HG03558 (cell line): ENCODE data around the gene ZNF277.

ENCODE experiments used
- ATAC-seq: cut with Tn5 transposase; IDR thresholded peaks from one replicate; pipeline ENCODE4 v1.9.1; 2021; ENCODE audit warnings: moderate number of reproducible peaks; ENCODE audit not compliant: unreplicated experiment; ENCODE audit errors: extremely low read depth

The ZNF277 gene, protein sequence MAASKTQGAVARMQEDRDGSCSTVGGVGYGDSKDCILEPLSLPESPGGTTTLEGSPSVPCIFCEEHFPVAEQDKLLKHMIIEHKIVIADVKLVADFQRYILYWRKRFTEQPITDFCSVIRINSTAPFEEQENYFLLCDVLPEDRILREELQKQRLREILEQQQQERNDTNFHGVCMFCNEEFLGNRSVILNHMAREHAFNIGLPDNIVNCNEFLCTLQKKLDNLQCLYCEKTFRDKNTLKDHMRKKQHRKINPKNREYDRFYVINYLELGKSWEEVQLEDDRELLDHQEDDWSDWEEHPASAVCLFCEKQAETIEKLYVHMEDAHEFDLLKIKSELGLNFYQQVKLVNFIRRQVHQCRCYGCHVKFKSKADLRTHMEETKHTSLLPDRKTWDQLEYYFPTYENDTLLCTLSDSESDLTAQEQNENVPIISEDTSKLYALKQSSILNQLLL

DNA sequence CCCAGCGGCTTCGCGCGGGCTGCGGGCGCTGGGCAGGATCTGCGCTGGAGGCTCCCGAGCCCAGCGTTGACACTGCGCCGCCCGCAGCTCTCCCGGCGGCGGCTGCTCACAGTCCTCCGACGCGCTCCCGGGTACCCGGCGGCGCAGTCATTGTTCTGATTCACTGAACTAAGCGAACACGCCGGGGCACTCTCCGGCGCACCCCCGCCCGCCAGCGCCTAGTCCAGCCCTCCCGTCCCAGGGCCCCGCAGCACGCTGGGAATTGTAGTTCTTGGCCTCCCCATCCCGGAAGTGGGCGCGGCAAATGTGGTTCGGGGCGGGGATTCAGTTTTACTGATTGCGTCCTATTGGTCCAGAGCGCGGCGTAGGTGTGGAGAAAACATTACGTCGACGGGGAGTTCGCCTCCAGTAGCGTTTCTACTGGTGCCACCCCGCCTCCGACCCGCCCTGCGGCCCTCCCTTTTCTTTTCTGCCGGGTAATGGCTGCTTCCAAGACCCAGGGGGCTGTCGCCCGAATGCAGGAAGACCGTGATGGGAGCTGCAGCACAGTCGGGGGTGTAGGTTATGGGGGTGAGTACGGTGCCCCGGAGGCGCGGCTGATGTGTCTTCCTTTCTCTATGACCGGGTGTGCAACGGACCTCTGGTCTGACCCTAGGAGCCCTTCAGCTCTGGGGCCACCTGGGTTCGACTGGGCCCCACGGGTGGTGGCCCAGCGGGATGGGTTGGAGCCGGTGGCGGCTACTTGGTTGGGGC lies at the start of gene ZNF277, which contains the start of gene DOCK4:
ZNF277 (plus strand) TSS at position 458 of the 753 bp plus-strand sequence; CDS start at position 480, 22 bp downstream.
DOCK4 (minus strand) TSS at position 162 of the 753 bp plus-strand sequence. CDS start 261 bp downstream, outside the sequence.
- ATAC-seq = peak; percentile 93

GRCh38 chr7:112157072-112157471 lies 49.4 kb upstream of the ZNF277 start:
- ATAC-seq = no peak

- no peak for ATAC-seq
These were observed 47.1 kb upstream of the ZNF277 start for GRCh38 chr7:112159351-112159750.

- no peak for ATAC-seq
These were observed 46.2 kb upstream of the ZNF277 start for GRCh38 chr7:112160130-112160770.

DNA sequence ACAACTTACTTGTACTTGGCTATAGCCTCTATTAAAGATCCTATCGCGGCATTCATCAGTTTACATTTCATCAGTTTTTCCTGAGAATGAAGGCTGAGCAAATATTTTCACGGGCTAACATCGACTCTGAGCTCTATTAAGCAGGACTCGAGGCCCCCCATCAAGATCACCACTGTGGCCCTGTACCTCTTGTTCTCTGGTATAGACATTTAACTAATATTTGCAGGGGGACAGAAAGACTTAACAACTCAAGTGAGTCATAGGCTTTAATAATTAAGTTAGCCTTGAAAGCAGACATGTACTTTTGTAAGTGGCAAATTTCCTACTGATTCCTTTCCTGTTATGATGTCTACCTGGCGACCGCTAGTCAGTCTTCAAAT lies 45.7 kb upstream of the ZNF277 start:
- ATAC-seq = no peak

DNA sequence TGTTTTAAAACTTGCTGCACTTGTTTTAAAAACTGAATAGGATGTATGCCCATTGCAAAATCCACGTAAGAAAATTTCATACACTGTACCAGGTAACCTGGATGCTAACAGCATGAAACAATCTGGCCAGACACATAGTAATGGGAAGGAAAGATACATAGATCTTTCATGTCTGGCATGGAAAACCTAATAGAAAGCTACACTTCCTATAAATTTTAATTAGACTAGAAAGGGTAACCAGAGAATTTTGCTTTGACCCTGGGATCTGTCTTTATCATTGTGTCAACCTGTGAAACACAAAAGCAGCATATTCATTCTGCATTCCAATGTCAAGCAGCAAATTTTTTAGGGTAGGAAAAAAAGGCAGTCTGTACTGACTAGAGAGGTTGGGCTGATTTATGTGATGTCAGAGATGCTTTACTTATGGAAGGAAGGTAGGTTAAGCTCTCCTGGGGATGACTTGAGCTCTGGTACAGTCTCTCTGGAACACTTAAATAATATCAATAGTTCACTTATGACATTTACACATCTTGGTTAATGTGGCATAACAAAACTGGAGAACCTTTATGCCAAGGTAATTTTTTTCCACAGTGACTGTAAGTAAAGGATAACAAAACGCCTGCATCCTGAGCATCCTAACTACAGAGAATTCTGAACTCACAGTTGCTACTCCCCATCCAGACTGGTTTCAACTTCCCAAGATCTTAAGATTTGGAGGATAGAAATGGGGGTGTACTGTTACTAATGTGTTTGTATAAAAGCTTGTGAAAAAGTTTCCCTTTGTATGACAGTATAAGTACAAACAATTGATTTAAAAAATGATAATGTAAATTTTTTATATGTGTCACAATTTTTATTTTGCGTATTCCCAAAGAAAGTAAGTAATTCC lies 45.0 kb upstream of the ZNF277 start:
- no peak for ATAC-seq

- ATAC-seq = no peak
These were observed 44.2 kb upstream of the ZNF277 start for GRCh38 chr7:112162142-112162766.

DNA sequence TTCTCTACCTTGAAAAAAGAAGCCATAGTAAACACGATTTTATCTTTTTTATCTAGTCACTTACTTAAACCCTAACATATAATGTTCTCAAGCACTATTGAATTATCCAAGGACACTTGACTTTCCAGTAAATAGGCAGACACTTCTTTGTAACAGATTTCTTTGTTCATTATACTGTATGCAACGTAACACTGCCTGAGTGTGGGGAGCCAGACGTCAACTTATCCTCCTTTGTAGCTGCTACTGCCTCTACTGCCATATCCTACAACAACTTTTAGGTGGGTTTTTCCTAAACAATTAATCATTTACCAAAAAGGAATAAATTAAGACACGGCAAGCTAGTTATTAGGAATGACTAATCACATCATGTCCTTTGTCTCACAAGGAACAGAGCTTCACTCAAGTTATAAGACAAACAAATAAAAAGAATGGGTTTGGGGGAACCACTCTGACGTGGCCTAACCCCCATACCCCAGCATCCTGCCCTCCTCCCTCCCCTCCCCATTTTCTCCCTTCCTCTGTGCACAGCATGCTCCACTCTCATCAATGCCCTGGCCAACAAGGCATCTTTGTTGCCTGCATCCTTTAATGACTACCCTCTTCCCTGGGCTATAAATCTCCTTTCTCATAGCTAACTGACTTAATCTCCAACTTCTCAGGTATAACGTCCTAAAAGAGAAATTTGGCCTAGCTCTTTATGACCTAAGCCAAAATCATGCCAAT lies 43.5 kb upstream of the ZNF277 start:
- no peak for ATAC-seq

GRCh38 chr7:112167147-112167546 lies 39.3 kb upstream of the ZNF277 start:
- ATAC-seq = no peak

GRCh38 chr7:112168915-112169314 lies 37.6 kb upstream of the ZNF277 start:
- no peak for ATAC-seq

DNA sequence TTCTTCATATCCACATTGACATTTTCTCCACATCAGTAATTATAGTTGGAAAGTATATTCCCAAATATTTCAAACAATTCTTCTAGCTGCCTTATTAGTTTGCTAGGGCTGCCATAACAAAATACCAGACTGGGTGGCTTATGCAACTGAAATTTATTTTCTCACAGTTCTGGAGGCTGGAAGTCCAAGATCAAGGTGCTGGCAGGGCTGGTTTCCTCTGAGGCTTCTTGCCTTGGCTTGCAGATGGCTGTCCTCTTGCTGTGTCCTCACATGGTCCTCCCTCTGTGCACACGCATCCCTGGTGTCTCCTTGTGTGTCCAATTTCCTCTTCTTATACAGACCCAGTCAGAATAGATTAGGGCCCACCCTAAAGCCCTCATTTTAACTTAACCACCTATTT lies 34.8 kb upstream of the ZNF277 start:
- no peak for ATAC-seq

DNA sequence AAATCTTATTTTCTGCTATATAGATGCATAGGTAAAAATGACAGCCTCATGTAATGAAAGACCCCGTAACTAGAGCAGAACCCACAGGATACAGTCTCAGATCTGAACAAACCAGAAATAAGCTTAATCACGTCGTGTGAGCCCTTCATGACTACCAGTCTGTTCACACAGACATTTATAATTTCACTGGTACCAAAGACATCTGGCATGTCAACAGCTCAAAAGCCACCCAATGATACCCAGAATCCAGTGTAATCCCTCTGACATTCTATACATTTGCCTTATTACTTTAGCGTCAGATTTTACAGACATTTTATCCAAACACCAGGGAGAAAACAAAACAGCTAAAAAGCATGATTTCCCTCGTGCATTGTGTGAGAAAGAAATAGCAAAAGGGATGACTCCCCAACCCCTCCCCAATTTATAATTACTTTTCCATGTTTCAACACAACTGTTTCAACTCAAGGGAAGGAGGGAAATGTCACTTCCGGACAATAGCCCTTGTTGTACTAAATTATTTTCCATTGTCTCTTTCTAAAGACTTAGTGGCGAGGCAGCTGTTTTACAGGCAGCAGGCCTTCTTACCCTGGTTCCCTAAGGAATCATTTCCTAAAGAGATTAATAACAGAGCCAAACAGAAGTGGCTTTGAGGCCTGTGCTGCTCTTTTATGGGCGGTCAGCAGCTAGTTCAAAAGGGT lies 33.5 kb upstream of the ZNF277 start:
- no peak for ATAC-seq

- no peak for ATAC-seq
These were observed 33.0 kb upstream of the ZNF277 start for GRCh38 chr7:112173568-112173905.

GRCh38 chr7:112174192-112174591 lies 32.3 kb upstream of the ZNF277 start:
- no peak for ATAC-seq

DNA sequence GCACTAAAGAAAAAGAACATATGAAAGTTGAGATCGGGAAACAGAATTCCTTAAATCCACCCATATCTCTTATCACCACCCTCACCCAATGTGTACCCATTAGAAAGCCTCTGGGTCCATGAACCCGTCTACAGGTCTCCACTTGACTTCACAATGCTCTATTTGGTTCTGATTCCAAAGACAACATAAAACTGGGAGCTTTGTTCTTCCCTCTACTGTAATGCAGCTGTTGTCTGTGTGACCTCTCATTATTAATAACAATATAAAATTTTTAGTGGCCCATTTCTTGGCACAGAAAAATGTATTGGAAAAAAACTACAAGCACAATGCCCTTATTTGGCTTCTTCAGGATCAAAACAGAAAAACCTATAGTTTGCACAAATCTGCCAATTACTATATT lies 30.3 kb upstream of the ZNF277 start:
- no peak for ATAC-seq

GRCh38 chr7:112176693-112177415 lies 29.6 kb upstream of the ZNF277 start:
- ATAC-seq = no peak

- no peak for ATAC-seq
These were observed 26.3 kb upstream of the ZNF277 start for GRCh38 chr7:112180223-112180622.

DNA sequence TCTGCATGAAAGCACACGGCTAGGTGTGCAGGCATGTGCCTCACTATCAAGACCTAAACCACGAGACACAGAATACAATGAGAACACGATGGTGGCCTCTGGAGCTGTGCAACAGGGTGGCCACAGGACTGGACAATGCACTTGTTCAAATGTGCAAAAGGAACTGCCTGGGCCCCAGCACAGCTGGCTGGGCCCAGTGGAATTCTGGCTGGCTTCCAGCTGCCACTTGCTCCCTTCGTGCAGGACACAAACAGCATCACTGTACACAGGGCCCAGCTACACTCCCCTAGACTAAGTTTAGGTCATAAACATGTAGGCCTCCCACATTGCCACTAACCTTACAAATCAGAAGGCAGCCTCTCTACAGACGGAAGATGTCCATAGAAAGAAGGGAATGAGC lies 23.7 kb upstream of the ZNF277 start:
- no peak for ATAC-seq
